D721Med (cell line): ENCODE results near the gene ZNF592.

Experiments
- DNase-seq: peaks from one replicate; pipeline ENCODE4 v3.0.0; 2011; ENCODE audit warnings: low spot score; ENCODE audit not compliant: insufficient read length
- FAIRE-seq: peaks from 2 replicates; lab custom pipeline; 2011; peaks lifted over from hg19 to GRCh38; lab: Jason Lieb, UNC
- CTCF ChIP-seq: IDR thresholded peaks from 2 replicates; pipeline ENCODE4 v1.5.1; 2012; ENCODE audit warnings: mild to moderate bottlenecking, control low read depth; ENCODE audit not compliant: insufficient read depth; ENCODE audit errors: missing control alignments

ZNF592 gene

GRCh38 chr15:84834229-84834955, 86.0 kb downstream of the ZNF592 start:
- DNase-seq (no peak), FAIRE-seq (no peak)
- TF ChIP-seq CTCF: no peak

- TF ChIP-seq CTCF: no peak
- FAIRE-seq (no peak), DNase-seq (no peak)
Observed at GRCh38 chr15:84834969-84835368, 86.6 kb downstream of the ZNF592 start.

DNA sequence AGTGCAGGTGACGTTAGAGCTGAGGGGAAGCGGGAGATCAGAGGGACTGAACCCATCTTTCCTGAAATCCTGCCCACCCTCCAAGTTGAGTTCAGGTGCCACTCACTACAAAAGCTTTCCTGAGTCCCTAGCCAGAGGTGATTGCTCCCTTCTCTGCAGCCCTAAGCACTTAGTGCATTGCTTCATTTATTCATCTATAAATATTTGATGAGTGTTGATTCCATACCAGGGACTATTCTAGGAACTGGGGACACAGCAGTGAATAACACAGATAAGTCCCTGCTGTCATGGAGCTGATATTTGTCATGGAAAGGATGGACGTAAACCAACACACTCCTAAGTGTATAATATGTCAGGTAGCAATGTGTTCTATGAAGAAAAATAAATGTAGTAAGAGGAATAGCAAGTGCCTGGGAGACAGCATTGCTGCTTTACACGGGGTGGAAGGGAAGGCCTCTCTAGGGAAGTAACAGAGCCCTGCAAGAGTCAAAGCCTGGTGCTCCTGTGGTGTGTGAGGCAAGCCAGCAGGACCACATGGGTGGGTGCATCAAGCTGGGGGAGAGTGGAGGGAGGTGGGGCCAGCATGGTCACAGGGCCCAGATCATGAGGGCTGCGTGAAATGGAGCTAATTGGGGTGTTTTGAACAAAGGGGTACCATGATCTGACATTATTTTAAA, 87.4 kb downstream of the ZNF592 start:
- DNase-seq: no peak
- no peak for TF ChIP-seq CTCF
- no peak for FAIRE-seq

GRCh38 chr15:84836844-84837243, 88.5 kb downstream of the ZNF592 start:
- DNase-seq: no peak
- FAIRE-seq: no peak
- no peak for TF ChIP-seq CTCF

DNA sequence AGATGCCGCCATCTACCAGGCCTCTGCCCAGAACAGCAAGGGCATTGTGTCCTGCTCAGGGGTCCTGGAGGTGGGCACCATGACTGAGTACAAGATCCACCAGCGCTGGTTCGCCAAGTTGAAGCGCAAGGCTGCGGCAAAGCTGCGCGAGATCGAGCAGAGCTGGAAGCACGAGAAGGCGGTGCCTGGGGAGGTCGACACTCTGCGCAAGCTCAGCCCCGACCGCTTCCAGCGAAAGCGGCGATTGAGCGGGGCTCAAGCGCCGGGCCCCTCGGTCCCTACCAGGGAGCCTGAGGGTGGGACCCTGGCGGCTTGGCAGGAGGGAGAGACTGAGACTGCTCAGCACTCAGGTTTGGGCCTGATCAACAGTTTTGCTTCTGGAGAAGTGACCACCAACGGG, 91.3 kb downstream of the ZNF592 start:
- DNase-seq (no peak), FAIRE-seq (no peak)
- TF ChIP-seq CTCF: no peak

- no peak for TF ChIP-seq CTCF
- DNase-seq (no peak), FAIRE-seq (no peak)
Observed at GRCh38 chr15:84840255-84840654, 91.9 kb downstream of the ZNF592 start.
